HG03575 (cell line): Measurements from ENCODE around the gene LSM14B.

Source experiments
- ATAC-seq: cut with Tn5 transposase; IDR thresholded peaks from one replicate; pipeline ENCODE4 v1.9.1; 2021; ENCODE audit not compliant: unreplicated experiment, insufficient number of reproducible peaks, low FRiP score; ENCODE audit errors: extremely low read depth

LSM14B gene

GRCh38 chr20:62157387-62158087 is 35.3 kb downstream of the LSM14B start:
- no peak for ATAC-seq

GRCh38 chr20:62158088-62158400 is 35.8 kb downstream of the LSM14B start:
- ATAC-seq = no peak

GRCh38 chr20:62158541-62158940 is 36.3 kb downstream of the LSM14B start:
- ATAC-seq = no peak

GRCh38 chr20:62159052-62159451 is 36.8 kb downstream of the LSM14B start:
- ATAC-seq = no peak

GRCh38 chr20:62159839-62160238 is 37.6 kb downstream of the LSM14B start:
- ATAC-seq = no peak

GRCh38 chr20:62160253-62160652 is 38.0 kb downstream of the LSM14B start:
- no peak for ATAC-seq

DNA sequence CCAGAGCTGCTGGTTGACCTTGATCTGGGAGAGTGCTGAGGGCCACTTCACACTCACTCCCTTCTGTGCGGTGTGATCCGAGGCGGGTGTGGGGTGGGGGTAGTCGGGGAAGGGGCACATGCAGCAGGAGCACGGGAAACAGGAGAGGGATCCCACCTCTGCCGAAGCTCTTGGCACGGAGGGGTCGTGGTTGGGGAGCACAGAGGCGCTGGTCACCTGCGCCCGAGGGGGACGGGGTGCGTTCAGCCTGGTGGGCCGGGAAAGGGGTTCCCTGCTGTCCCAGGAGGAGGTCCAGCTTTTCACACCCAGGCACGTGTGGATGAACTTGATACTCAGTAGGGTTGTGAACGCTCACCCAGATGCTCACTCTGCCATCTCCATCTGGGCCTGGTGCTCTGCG is 38.6 kb downstream of the LSM14B start:
- ATAC-seq = no peak

GRCh38 chr20:62161347-62161746 is 39.1 kb downstream of the LSM14B start:
- no peak for ATAC-seq

DNA sequence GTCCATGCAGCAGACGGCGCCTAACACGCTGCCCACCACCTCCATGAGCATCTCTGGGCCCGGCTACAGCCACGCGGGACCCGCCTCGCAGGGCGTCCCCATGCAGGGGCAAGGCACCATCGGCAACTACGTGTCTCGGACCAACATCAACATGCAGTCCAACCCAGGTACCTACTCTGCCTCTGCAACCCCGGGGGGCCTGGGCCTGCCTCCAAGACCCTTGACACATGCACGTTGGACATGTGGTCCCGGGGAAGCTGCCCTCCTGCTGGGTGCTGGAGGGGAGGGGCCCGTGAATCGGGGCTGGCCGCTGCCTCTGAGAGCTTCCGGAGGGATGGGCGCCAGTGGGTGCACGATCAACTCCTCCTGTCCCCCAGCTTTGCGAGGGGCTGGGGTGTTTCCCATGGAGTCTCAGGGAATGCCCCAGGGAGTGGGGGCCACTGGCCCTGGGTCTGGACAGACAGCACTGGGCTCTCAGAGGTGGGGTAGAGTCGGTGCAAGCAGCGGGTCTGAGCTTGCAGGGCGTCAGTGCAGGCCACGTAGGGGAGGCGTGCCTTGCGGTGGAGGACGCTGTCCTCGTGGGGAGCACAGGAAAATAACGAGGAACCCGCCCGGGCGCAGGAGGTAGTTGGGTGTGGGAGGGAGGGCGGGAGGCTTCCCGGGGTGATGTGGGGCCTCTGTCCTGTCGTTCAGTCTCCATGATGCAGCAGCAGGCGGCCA is 40.6 kb downstream of the LSM14B start:
- ATAC-seq = no peak

GRCh38 chr20:62163485-62163865 is 41.2 kb downstream of the LSM14B start:
- ATAC-seq = no peak

- no peak for ATAC-seq
Observed at GRCh38 chr20:62163986-62164762, 41.9 kb downstream of the LSM14B start.

DNA sequence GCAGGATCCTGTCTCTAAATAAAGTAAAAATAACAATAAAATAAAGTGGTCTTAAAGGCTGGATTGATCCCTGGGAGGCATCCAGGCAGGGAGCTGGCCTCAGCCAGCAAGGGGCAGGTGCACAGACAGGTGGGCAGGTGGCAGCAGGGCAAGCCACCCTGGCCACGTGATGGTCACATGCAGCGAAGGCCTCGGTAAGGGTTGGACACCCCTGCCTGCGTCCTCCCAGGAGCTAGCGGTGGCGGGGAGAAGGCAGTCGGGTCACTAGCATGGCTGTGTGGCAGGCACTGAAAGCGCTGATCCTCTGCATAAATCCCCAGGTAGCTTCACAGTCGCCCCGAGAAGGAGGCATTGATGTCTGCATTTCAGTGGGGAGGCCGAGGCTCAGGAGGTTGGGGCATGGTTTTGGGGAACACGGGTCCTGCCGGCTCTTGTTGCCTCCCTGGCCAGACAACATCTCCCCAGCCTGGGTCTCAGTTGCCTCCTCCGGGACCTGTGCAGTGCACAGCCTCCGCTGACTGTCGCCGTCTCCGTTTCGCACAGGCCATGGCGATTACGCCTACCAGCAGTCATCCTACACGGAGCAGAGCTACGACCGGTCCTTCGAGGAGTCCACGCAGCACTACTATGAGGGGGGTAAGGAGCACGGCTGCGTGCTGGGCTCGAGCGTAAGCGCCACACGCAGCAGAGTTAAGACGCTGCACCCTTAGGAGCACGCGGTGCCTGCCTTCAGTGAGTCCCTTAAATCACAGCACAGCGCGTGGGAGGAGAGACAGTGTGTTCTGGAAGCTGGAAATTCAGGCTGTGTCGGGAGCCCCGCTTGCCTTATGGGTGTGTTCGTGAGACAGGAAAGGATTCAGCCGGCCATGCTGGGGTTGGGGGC is 42.8 kb downstream of the LSM14B start:
- no peak for ATAC-seq

DNA sequence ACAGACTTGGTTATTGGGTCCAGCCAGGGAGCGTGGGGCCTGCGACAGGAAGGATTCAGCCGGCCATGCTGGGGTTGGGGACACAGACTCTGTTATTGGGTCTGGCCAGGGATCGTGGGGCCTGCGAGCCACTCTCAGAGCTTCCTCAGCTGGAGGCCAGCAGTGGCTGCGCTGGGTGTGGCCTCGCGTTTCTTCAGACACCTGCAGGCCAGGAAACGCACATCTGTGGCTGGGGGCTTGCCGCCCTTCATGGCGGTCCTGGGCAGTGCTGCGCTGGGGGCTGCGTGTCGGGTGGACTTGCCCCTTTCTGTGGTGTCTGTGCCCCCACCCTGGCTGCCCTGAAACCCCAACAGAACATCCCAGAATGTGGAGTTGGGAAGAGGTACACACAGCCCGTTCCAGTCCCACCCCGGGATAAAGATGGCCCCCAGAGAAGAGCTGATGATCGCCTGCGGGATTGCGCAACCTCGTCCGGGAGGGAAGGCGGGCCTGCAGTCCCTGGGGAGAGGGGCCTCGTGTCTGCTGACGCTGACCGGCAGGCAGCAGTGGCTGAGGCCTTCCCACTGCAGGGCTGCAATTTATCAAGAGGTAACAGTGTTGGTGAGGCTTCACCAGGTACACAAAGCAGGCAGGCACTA is 43.6 kb downstream of the LSM14B start:
- no peak for ATAC-seq

GRCh38 chr20:62167474-62167873 is 45.2 kb downstream of the LSM14B start:
- ATAC-seq = no peak

- ATAC-seq = no peak
Observed at GRCh38 chr20:62168061-62168460, 45.8 kb downstream of the LSM14B start.

GRCh38 chr20:62168890-62169435 is 46.7 kb downstream of the LSM14B start:
- ATAC-seq = no peak

- ATAC-seq = no peak
Observed at GRCh38 chr20:62170536-62170935, 48.3 kb downstream of the LSM14B start.

GRCh38 chr20:62171245-62171644 is 49.0 kb downstream of the LSM14B start:
- no peak for ATAC-seq

- no peak for ATAC-seq
Observed at GRCh38 chr20:62172666-62173065, 50.4 kb downstream of the LSM14B start.
